Measurements from ENCODE around the gene RHBG. TPM values are rescaled to one million over a fixed set of nuclear protein-coding genes. Genes with fewer than 3 reads are reported as not detected.

RHBG gene
- total RNA-seq, 1 experiment from 2014 or later = 5.7 TPM

GRCh38 chr1:156372265-156372586, 3.2 kb downstream of the RHBG start:
- no peak for ATAC-seq

GRCh38 chr1:156372876-156373275, 3.9 kb downstream of the RHBG start:
- no peaks in the 10 kb centered on the region for H3K36me3 ChIP-seq (ENCODE audit: control insufficient read depth in 1 of 2, insufficient read depth in 2 of 2, low read length in 2 of 2)
- no peak overlapping the region for H3K4me2 ChIP-seq (ENCODE audit: low read length)
- H3K4me1 ChIP-seq (ENCODE audit: control insufficient read depth in 1 of 2, insufficient read depth in 2 of 2, low read length in 2 of 2) = peaks cover 17 to 33% of the 10 kb centered on the region in 2 experiments
- CTCF ChIA-PET = interaction anchor here (1.0 to 1.6 kb wide), 2 partner anchors 13 to 73 kb away, joined by 3 to 5 read pairs; no protein-coding TSS in a partner anchor
- no TSS peak for BruUV-seq (replicated peaks)
- no peak for DNase-seq (ENCODE audit: low read depth, low spot score)
- POLR2A ChIA-PET = no interaction called here
- H3K4me3 ChIP-seq (replicated peaks in 1 of 2; ENCODE audit: low read depth in 1 of 2, low read length in 2 of 2) = no peak overlapping the region
- no peak overlapping the region for H3K9ac ChIP-seq (ENCODE audit: low read length)
- intact Hi-C loops (cut with micrococcal nuclease) = no loop called here
- H3K9me2 ChIP-seq (ENCODE audit: insufficient read depth) = no peaks in the 10 kb centered on the region
- H3K9me3 ChIP-seq (ENCODE audit: control insufficient read depth in 1 of 2, insufficient read depth in 1 of 2, low read depth in 1 of 2, low read length in 2 of 2) = no peaks in the 10 kb centered on the region
- RAD21 ChIA-PET (ENCODE audit: low non-redundant PET in 1 of 2, low total read pairs in 2 of 2, uncharacterized antibody in 2 of 2, unreplicated experiment in 2 of 2) = no interaction called here
- TF ChIP-seq ATF3 (IDR thresholded peaks at IDR 0.05) (no peak), EZH2phosphoT487 (IDR thresholded peaks at IDR 0.05; ENCODE audit: borderline replicate concordance) (no peak), ZNF274 (IDR thresholded peaks at IDR 0.05; ENCODE audit: low read depth, low read length) (no peak), POLR2AphosphoS5 (IDR thresholded peaks at IDR 0.05; ENCODE audit: low read depth, low read length) (no peak)
- no peak for ATAC-seq
- H3K27me3 ChIP-seq (ENCODE audit: insufficient read depth, low read length) = no peaks in the 10 kb centered on the region
- H4K20me1 ChIP-seq (ENCODE audit: insufficient read depth) = no peaks in the 10 kb centered on the region
- H3K79me2 ChIP-seq (ENCODE audit: insufficient read depth, low read length) = no peaks in the 10 kb centered on the region
- H3K27ac ChIP-seq (ENCODE audit: low read depth, low read length) = no peak overlapping the region
- H2AFZ ChIP-seq (ENCODE audit: low read depth, low read length, poor library complexity, severe bottlenecking) = no peak overlapping the region

More at GRCh38 chr1:156372265-156372586, 3.2 kb downstream of the RHBG start:
- RAD21 ChIA-PET (ENCODE audit: low non-redundant PET in 1 of 2, low total read pairs in 2 of 2, uncharacterized antibody in 2 of 2, unreplicated experiment in 2 of 2) = no interaction called here
- H3K9me2 ChIP-seq (ENCODE audit: insufficient read depth) = no peaks in the 10 kb centered on the region
- H3K4me2 ChIP-seq (ENCODE audit: low read length) = peak overlapping the region; percentile 34
- POLR2A ChIA-PET = no interaction called here
- H3K36me3 ChIP-seq (ENCODE audit: control insufficient read depth in 1 of 2, insufficient read depth in 2 of 2, low read length in 2 of 2) = no peaks in the 10 kb centered on the region
- no peaks in the 10 kb centered on the region for H3K79me2 ChIP-seq (ENCODE audit: insufficient read depth, low read length)
- no peak overlapping the region for H2AFZ ChIP-seq (ENCODE audit: low read depth, low read length, poor library complexity, severe bottlenecking)
- no peaks in the 10 kb centered on the region for H3K9me3 ChIP-seq (ENCODE audit: control insufficient read depth in 1 of 2, insufficient read depth in 1 of 2, low read depth in 1 of 2, low read length in 2 of 2)
- H3K4me3 ChIP-seq (replicated peaks in 1 of 2; ENCODE audit: low read depth in 1 of 2, low read length in 2 of 2) = no peak overlapping the region
- CTCF ChIA-PET = interaction anchor here (1.6 kb wide), 1 partner anchor 73 kb away, joined by 5 read pairs; no protein-coding TSS in a partner anchor
- BruUV-seq (replicated peaks) = no TSS peak
- H3K27ac ChIP-seq (ENCODE audit: low read depth, low read length) = no peak overlapping the region
- H3K4me1 ChIP-seq (ENCODE audit: control insufficient read depth in 1 of 2, insufficient read depth in 2 of 2, low read length in 2 of 2) = peaks cover 17 to 28% of the 10 kb centered on the region in 2 experiments
- TF ChIP-seq CEBPB (IDR thresholded peaks at IDR 0.05; ENCODE audit: low read depth) = no peak
- intact Hi-C loops (cut with micrococcal nuclease) = no loop called here
- H3K9ac ChIP-seq (ENCODE audit: low read length) = no peak overlapping the region
- DNase-seq (ENCODE audit: low read depth, low spot score) = no peak
- H3K27me3 ChIP-seq (ENCODE audit: insufficient read depth, low read length) = no peaks in the 10 kb centered on the region
- H4K20me1 ChIP-seq (ENCODE audit: insufficient read depth) = no peaks in the 10 kb centered on the region
